Loucy (cell line): ENCODE data around the gene FFAR3.

ENCODE experiments used
- CTCF ChIP-seq: fragments of 200-600 bp; sonication (generic); conservative IDR thresholded peaks from 2 replicates; pipeline ENCODE4 v1.5.1; 2014; ENCODE audit warnings: mild to moderate bottlenecking, antibody characterized with exemption, low read length
- EZH2phosphoT487 ChIP-seq: fragments of 200-600 bp; IDR thresholded peaks from 2 replicates; pipeline ENCODE4 v1.6.1; 2018; ENCODE audit warnings: antibody characterized with exemption, mild to moderate bottlenecking, moderate library complexity, borderline replicate concordance

- TF ChIP-seq CTCF (no peak), EZH2phosphoT487 (no peak)
Observed at GRCh38 chr19:35314031-35314430, 44.2 kb upstream of the FFAR3 start.
